HepG2 (cell line): ENCODE data around the gene FAF1.

Source experiments
- CHD4 ChIP-seq: fragments of 200-600 bp; sonication (generic); IDR thresholded peaks from 2 replicates; pipeline ENCODE4 v1.7.0; 2017; ENCODE audit warnings: mild to moderate bottlenecking, low read length, borderline replicate concordance
- CTCF ChIP-seq: sonication (generic); formaldehyde crosslinking; IDR thresholded peaks from 2 replicates; pipeline ENCODE4 v1.5.0; 2020; ENCODE audit warnings: mild to moderate bottlenecking, missing genetic modification reagents, moderate library complexity
- MAFK ChIP-seq, 2 experiments: IDR thresholded peaks in 1 of 2; conservative IDR thresholded peaks in 1 of 2; 2 replicates each; pipeline ENCODE4 v1.6.1; 2011; ENCODE audit warnings: improper control_type of control experiment in 2 of 2, low read length in 2 of 2
- NFE2L1 ChIP-seq: sonication (generic); formaldehyde crosslinking; IDR thresholded peaks from 2 replicates; pipeline ENCODE4 v1.4.0; 2020; ENCODE audit warnings: missing genetic modification reagents, mild to moderate bottlenecking, borderline replicate concordance
- POLR2AphosphoS5 ChIP-seq: IDR thresholded peaks from 2 replicates; pipeline ENCODE4 v1.6.1; 2012; ENCODE audit warnings: low read depth, low read length
- TBX3 ChIP-seq: fragments of 450-650 bp; IDR thresholded peaks from 2 replicates; pipeline ENCODE4 v1.6.1; 2017; ENCODE audit warnings: antibody characterized with exemption, mild to moderate bottlenecking, inconsistent platforms, borderline replicate concordance
- TFE3 ChIP-seq: IDR thresholded peaks from 2 replicates; pipeline ENCODE4 v1.6.1; 2016

GRCh38 chr1:50610563-50610962 lies 349.5 kb downstream of the FAF1 start:
- TF ChIP-seq MAFK (conservative IDR thresholded peaks at IDR 0.05 in 1 of 2, IDR thresholded peaks at IDR 0.05 in 1 of 2; ENCODE audit: low read length in 2 of 2) (no peak), NFE2L1 (no peak), CHD4 (no peak), CTCF (CRISPR knock-in tag) (no peak), POLR2AphosphoS5 (no peak), TFE3 (CRISPR knock-in tag) (no peak), TBX3 (no peak)
